Upper lobe of right lung (tissue), 1 donor: ENCODE results near the gene SH3YL1. TPM values are rescaled to one million over a fixed set of nuclear protein-coding genes. Genes with fewer than 3 reads are reported as not detected.

ENCODE experiments used
- ATAC-seq: fragments of 200-7000 bp; cut with Tn5 transposase; one replicate; pipeline ENCODE4 v1.9.1; 2020; ENCODE audit warnings: mild to moderate bottlenecking, moderate library complexity
- DNase-seq: peaks from one replicate; pipeline ENCODE4 v3.0.0-alpha.2; 2020
- H3K27ac ChIP-seq: fragments of 200-600 bp; one replicate; pipeline ENCODE4 v1.8.0; 2022
- H3K27me3 ChIP-seq: fragments of 200-600 bp; one replicate; pipeline ENCODE4 v1.8.0; 2022; ENCODE audit warnings: mild to moderate bottlenecking
- H3K36me3 ChIP-seq: fragments of 200-600 bp; one replicate; pipeline ENCODE4 v1.8.0; 2022
- H3K4me1 ChIP-seq: fragments of 200-600 bp; one replicate; pipeline ENCODE4 v1.8.0; 2022
- H3K4me3 ChIP-seq: fragments of 200-600 bp; one replicate; pipeline ENCODE4 v1.8.0; 2022; ENCODE audit warnings: mild to moderate bottlenecking
- H3K9me3 ChIP-seq: fragments of 200-600 bp; one replicate; pipeline ENCODE4 v1.8.0; 2022
- CTCF ChIP-seq: fragments of 200-600 bp; IDR thresholded peaks from one replicate; pipeline ENCODE4 v1.8.0; 2022; ENCODE audit warnings: antibody characterized with exemption
- intact Hi-C: fragments of 100-400 bp; cut with DNase I; formaldehyde crosslinking; loops from one replicate; pipeline ENCODE4 v1.11.0; 2022
- total RNA-seq: library from RNA; stranded (reverse); fragmentation: NEBNext Ultra II Directional; extraction: Animal tissue kit (Norgen Biotek cat#: 25700); gene quantifications from one replicate; pipeline ENCODE4 v1.2.1, GENCODE V29; 2021
- donor health status: DM: no; HTN: yes; CAD: no; lungs with severe emphysema.

The SH3YL1 gene
- total RNA-seq, 1 donor from 2014 or later = 48.3 TPM

- Histone ChIP-seq H3K36me3 (peaks cover 15% of the 10 kb centered on the region), H3K9me3 (no peaks in the 10 kb centered on the region), H3K27me3 (no peaks in the 10 kb centered on the region), H3K4me1 (no peaks in the 10 kb centered on the region), H3K27ac (no peak overlapping the region), H3K4me3 (no peak overlapping the region)
- no peak for TF ChIP-seq CTCF
- DNase-seq (no peak), ATAC-seq (no peak)
- intact Hi-C loops = no loop called here
Measured at GRCh38 chr2:253202-253638, 10.6 kb downstream of the SH3YL1 start.

GRCh38 chr2:252001-252602 lies 11.7 kb downstream of the SH3YL1 start:
- intact Hi-C loops = no loop called here
- H3K27me3 ChIP-seq = no peaks in the 10 kb centered on the region
- DNase-seq (no peak), ATAC-seq (no peak)
- no peaks in the 10 kb centered on the region for H3K4me1 ChIP-seq
- H3K36me3 ChIP-seq = peaks cover 22% of the 10 kb centered on the region
- TF ChIP-seq CTCF = no peak
- H3K4me3 ChIP-seq = no peak overlapping the region
- no peaks in the 10 kb centered on the region for H3K9me3 ChIP-seq
- H3K27ac ChIP-seq = no peak overlapping the region

- no peaks in the 10 kb centered on the region for H3K4me1 ChIP-seq
- no peak overlapping the region for H3K27ac ChIP-seq
- H3K4me3 ChIP-seq = no peak overlapping the region
- no peaks in the 10 kb centered on the region for H3K27me3 ChIP-seq
- intact Hi-C loops = no loop called here
- DNase-seq (no peak), ATAC-seq (no peak)
- H3K9me3 ChIP-seq = no peaks in the 10 kb centered on the region
- H3K36me3 ChIP-seq = peaks cover 29% of the 10 kb centered on the region
- TF ChIP-seq CTCF = no peak
Measured at GRCh38 chr2:249538-250042, 14.2 kb downstream of the SH3YL1 start.

- H3K4me3 ChIP-seq = no peak overlapping the region
- peaks cover 37% of the 10 kb centered on the region for H3K36me3 ChIP-seq
- no peak for DNase-seq
- ATAC-seq = no peak
- H3K9me3 ChIP-seq = no peaks in the 10 kb centered on the region
- intact Hi-C loops = no loop called here
- H3K4me1 ChIP-seq = no peaks in the 10 kb centered on the region
- H3K27me3 ChIP-seq = no peaks in the 10 kb centered on the region
- TF ChIP-seq CTCF = no peak
- H3K27ac ChIP-seq = no peak overlapping the region
Measured at GRCh38 chr2:248724-249123, 15.1 kb downstream of the SH3YL1 start.

- H3K4me1 ChIP-seq = no peaks in the 10 kb centered on the region
- H3K36me3 ChIP-seq = peaks cover 41% of the 10 kb centered on the region
- no peak for DNase-seq
- no peak overlapping the region for H3K4me3 ChIP-seq
- peak; percentile 80 for ATAC-seq
- H3K27ac ChIP-seq = no peak overlapping the region
- peak; percentile 68 for TF ChIP-seq CTCF
- no peaks in the 10 kb centered on the region for H3K9me3 ChIP-seq
- intact Hi-C loops = no loop called here
- no peaks in the 10 kb centered on the region for H3K27me3 ChIP-seq
Measured at GRCh38 chr2:246489-247144, 17.2 kb downstream of the SH3YL1 start.
